Measurements from ENCODE around the gene VSIG8. TPM values are rescaled to one million over a fixed set of nuclear protein-coding genes. Genes with fewer than 3 reads are reported as not detected.

Gene VSIG8
- total RNA-seq, 1 experiment from 2014 or later, result not detected

GRCh38 chr1:159804924-159805323, 57.5 kb downstream of the VSIG8 start:
- H3K27ac Mint-ChIP-seq (ENCODE audit: unreplicated experiment), result no peak overlapping the region
- H3K4me3 Mint-ChIP-seq (ENCODE audit: low read depth, unreplicated experiment), result no peak overlapping the region
- BruUV-seq (replicated peaks), result no TSS peak
- no peak for DNase-seq
- intact Hi-C loops (cut with micrococcal nuclease; ENCODE audit: unreplicated experiment), result no loop called here
- no peak for TF ChIP-seq CTCF (IDR thresholded peaks at IDR 0.05; ENCODE audit: unreplicated experiment)
- CTCF ChIA-PET, result interaction anchor here (1.4 kb wide), 1 partner anchor 203 kb away, joined by 3 read pairs; no protein-coding TSS in a partner anchor
- H3K36me3 Mint-ChIP-seq (ENCODE audit: insufficient read depth, unreplicated experiment), result no peaks in the 10 kb centered on the region
- no peaks in the 10 kb centered on the region for H3K4me1 Mint-ChIP-seq (ENCODE audit: low read depth, unreplicated experiment)
- H3K9me3 Mint-ChIP-seq (ENCODE audit: low read depth, unreplicated experiment), result no peaks in the 10 kb centered on the region
- peaks cover 100% of the 10 kb centered on the region for H3K27me3 Mint-ChIP-seq (ENCODE audit: unreplicated experiment)

Small RNAs within 50 kb of the gene (microRNA-seq; reads per million reads assigned to microRNA genes)
- not detected for gene MIR4259

Other genes with a start within 250 kb of the VSIG8 start
- 0.80 and 3.6 TPM in 2 replicates for gene CRP, start 148.1 kb downstream of the VSIG8 start, total RNA-seq (2022)
- gene DUSP23, start 81.7 kb downstream of the VSIG8 start, total RNA-seq (2022), result 5.7 and 10.6 TPM in 2 replicates
- not detected in 2 replicates for gene FCRL6, start 60.3 kb downstream of the VSIG8 start, total RNA-seq (2022)
- gene SLAMF8, start 35.8 kb downstream of the VSIG8 start, total RNA-seq (2022), result not detected in 2 replicates
- 1.6 and 1.8 TPM in 2 replicates for gene CFAP45, start 37.5 kb upstream of the VSIG8 start, total RNA-seq (2022)
- gene TAGLN2, start 62.9 kb upstream of the VSIG8 start, total RNA-seq (2022), result 612 and 708 TPM in 2 replicates
- 7.5 and 7.6 TPM in 2 replicates for gene IGSF9, start 83.0 kb upstream of the VSIG8 start, total RNA-seq (2022)
- not detected in 2 replicates for gene SLAMF9, start 91.6 kb upstream of the VSIG8 start, total RNA-seq (2022)
- gene PIGM, start 169.3 kb upstream of the VSIG8 start, total RNA-seq (2022), result 13.2 and 14.1 TPM in 2 replicates
- gene KCNJ10, start 207.5 kb upstream of the VSIG8 start, total RNA-seq (2022), result not detected in 2 replicates
- not detected in 2 replicates for gene KCNJ9, start 218.9 kb upstream of the VSIG8 start, total RNA-seq (2022)
- 31.6 and 33.9 TPM in 2 replicates for gene IGSF8, start 236.0 kb upstream of the VSIG8 start, total RNA-seq (2022)

All from Calu3 (cell line).